ENCODE data around the gene PA2G4. TPM values are rescaled to one million over a fixed set of nuclear protein-coding genes. Genes with fewer than 3 reads are reported as not detected.

PA2G4 gene
- total and polyA plus RNA-seq, 2 experiments from 2014 or later, result 87.9 to 102 TPM

- H3K4me1 ChIP-seq (ENCODE audit: insufficient read depth), result peaks cover 7% of the 10 kb centered on the region
- no peaks in the 10 kb centered on the region for H3K9me3 ChIP-seq (ENCODE audit: low read depth)
- H3K27ac ChIP-seq, result no peak overlapping the region
- H3K79me2 ChIP-seq, result peaks cover 33% of the 10 kb centered on the region
- no peak for DNase-seq (ENCODE audit: low spot score)
- no peaks in the 10 kb centered on the region for H3K27me3 ChIP-seq
- no peaks in the 10 kb centered on the region for H3K36me3 ChIP-seq (replicated peaks; ENCODE audit: insufficient read depth, low read depth)
- H2AFZ ChIP-seq, result no peak overlapping the region
- H3K4me2 ChIP-seq, result no peak overlapping the region
- 84% methylated on average over 6 of the region's 6 CpGs for WGBS (ENCODE audit: low lambda C conversion rate, missing lambda C conversion rate)
- TF ChIP-seq CTCF (IDR thresholded peaks at IDR 0.05; ENCODE audit: poor library complexity) (no peak), EZH2phosphoT487 (IDR thresholded peaks at IDR 0.05; ENCODE audit: low read depth, severe bottlenecking, unreplicated experiment) (no peak), EZH2 (IDR thresholded peaks at IDR 0.05; ENCODE audit: borderline replicate concordance) (no peak)
- H3K4me3 ChIP-seq, result no peak overlapping the region
- H3K9me2 ChIP-seq (replicated peaks; ENCODE audit: insufficient read depth), result no peaks in the 10 kb centered on the region
- no peaks in the 10 kb centered on the region for H4K20me1 ChIP-seq (ENCODE audit: insufficient read depth, poor library complexity, severe bottlenecking)
Measured at GRCh38 chr12:56087220-56087619, 17.1 kb upstream of the PA2G4 start.

- no peak for DNase-seq (ENCODE audit: low spot score)
- Histone ChIP-seq H4K20me1 (ENCODE audit: insufficient read depth, poor library complexity, severe bottlenecking) (no peaks in the 10 kb centered on the region), H3K27ac (no peak overlapping the region), H3K36me3 (replicated peaks; ENCODE audit: insufficient read depth, low read depth) (no peaks in the 10 kb centered on the region), H3K4me1 (ENCODE audit: insufficient read depth) (no peaks in the 10 kb centered on the region), H3K4me2 (no peak overlapping the region), H3K4me3 (no peak overlapping the region), H3K9me2 (replicated peaks; ENCODE audit: insufficient read depth) (no peaks in the 10 kb centered on the region), H3K79me2 (no peaks in the 10 kb centered on the region), H2AFZ (no peak overlapping the region), H3K9me3 (ENCODE audit: low read depth) (no peaks in the 10 kb centered on the region), H3K27me3 (no peaks in the 10 kb centered on the region)
- no peak for TF ChIP-seq CTCF (IDR thresholded peaks at IDR 0.05; ENCODE audit: poor library complexity)
- WGBS (ENCODE audit: low lambda C conversion rate, missing lambda C conversion rate), result 94% methylated on average over 6 of the region's 6 CpGs
Measured at GRCh38 chr12:56097738-56098137, 6.6 kb upstream of the PA2G4 start.

DNA sequence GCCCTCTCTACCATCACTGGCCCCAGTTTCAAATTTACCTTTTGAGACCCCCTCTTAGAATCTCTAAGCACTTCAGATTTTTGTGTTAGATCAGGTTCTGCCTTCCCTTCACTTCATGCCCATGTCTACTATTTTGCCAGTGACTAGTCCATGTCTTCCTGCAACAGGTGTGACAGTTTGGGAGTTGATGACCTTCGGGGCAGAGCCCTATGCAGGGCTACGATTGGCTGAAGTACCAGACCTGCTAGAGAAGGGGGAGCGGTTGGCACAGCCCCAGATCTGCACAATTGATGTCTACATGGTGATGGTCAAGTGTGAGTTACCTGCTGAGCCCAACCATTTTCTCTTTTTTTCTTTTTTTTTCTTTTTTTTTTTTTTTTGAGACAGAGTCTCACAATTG, 5.8 kb upstream of the PA2G4 start:
- no peak for DNase-seq (ENCODE audit: low spot score)
- Histone ChIP-seq H3K4me1 (ENCODE audit: insufficient read depth) (peaks cover 4% of the 10 kb centered on the region), H3K36me3 (replicated peaks; ENCODE audit: insufficient read depth, low read depth) (no peaks in the 10 kb centered on the region), H3K9me2 (replicated peaks; ENCODE audit: insufficient read depth) (no peaks in the 10 kb centered on the region), H3K79me2 (no peaks in the 10 kb centered on the region), H2AFZ (no peak overlapping the region), H4K20me1 (ENCODE audit: insufficient read depth, poor library complexity, severe bottlenecking) (no peaks in the 10 kb centered on the region), H3K27ac (no peak overlapping the region), H3K4me2 (no peak overlapping the region), H3K9me3 (ENCODE audit: low read depth) (no peaks in the 10 kb centered on the region), H3K4me3 (no peak overlapping the region), H3K27me3 (no peaks in the 10 kb centered on the region)
- WGBS (ENCODE audit: low lambda C conversion rate, missing lambda C conversion rate), result 93% methylated on average over 3 of the region's 3 CpGs
- TF ChIP-seq EZH2 (IDR thresholded peaks at IDR 0.05; ENCODE audit: borderline replicate concordance), result no peak
- TF ChIP-seq CTCF (IDR thresholded peaks at IDR 0.05; ENCODE audit: poor library complexity), result no peak
- TF ChIP-seq EZH2phosphoT487 (IDR thresholded peaks at IDR 0.05; ENCODE audit: low read depth, severe bottlenecking, unreplicated experiment), result no peak

GRCh38 chr12:56099787-56100186, 4.6 kb upstream of the PA2G4 start:
- H3K9me2 ChIP-seq (replicated peaks; ENCODE audit: insufficient read depth), result no peaks in the 10 kb centered on the region
- H3K27me3 ChIP-seq, result no peaks in the 10 kb centered on the region
- H3K79me2 ChIP-seq, result peaks cover 1% of the 10 kb centered on the region
- H3K4me2 ChIP-seq, result no peak overlapping the region
- TF ChIP-seq EZH2 (IDR thresholded peaks at IDR 0.05; ENCODE audit: borderline replicate concordance) (no peak), EZH2phosphoT487 (IDR thresholded peaks at IDR 0.05; ENCODE audit: low read depth, severe bottlenecking, unreplicated experiment) (no peak), CTCF (IDR thresholded peaks at IDR 0.05; ENCODE audit: poor library complexity) (no peak)
- no peaks in the 10 kb centered on the region for H3K9me3 ChIP-seq (ENCODE audit: low read depth)
- 96% methylated on average over 4 of the region's 4 CpGs for WGBS (ENCODE audit: low lambda C conversion rate, missing lambda C conversion rate)
- H3K4me1 ChIP-seq (ENCODE audit: insufficient read depth), result peaks cover 4% of the 10 kb centered on the region
- H2AFZ ChIP-seq, result no peak overlapping the region
- H3K27ac ChIP-seq, result no peak overlapping the region
- no peaks in the 10 kb centered on the region for H4K20me1 ChIP-seq (ENCODE audit: insufficient read depth, poor library complexity, severe bottlenecking)
- H3K36me3 ChIP-seq (replicated peaks; ENCODE audit: insufficient read depth, low read depth), result no peaks in the 10 kb centered on the region
- no peak overlapping the region for H3K4me3 ChIP-seq
- DNase-seq (ENCODE audit: low spot score), result no peak
